GM23338 (cell line): ENCODE results near the gene THSD8. TPM values are rescaled to one million over a fixed set of nuclear protein-coding genes. Genes with fewer than 3 reads are reported as not detected.

Experiments used
- CREB1 ChIP-seq: fragments of 250-450 bp; sonication (Bioruptor Pico); IDR thresholded peaks from 2 replicates; pipeline ENCODE4 v1.5.0; 2020; ENCODE audit warnings: low read depth, mild to moderate bottlenecking, moderate library complexity
- ETS1 ChIP-seq: IDR thresholded peaks from 2 replicates; pipeline ENCODE4 v1.6.1; 2016; ENCODE audit warnings: antibody characterized with exemption
- EZH2phosphoT487 ChIP-seq: fragments of 200-600 bp; sonication (generic); IDR thresholded peaks from one replicate; pipeline ENCODE4 v1.8.1; 2018; ENCODE audit warnings: antibody characterized with exemption; ENCODE audit not compliant: unreplicated experiment
- STAT1 ChIP-seq: IDR thresholded peaks from one replicate; pipeline ENCODE4 v1.6.1; 2016; ENCODE audit warnings: antibody characterized with exemption; ENCODE audit not compliant: unreplicated experiment
- ZNF462 ChIP-seq: fragments of 250-450 bp; sonication (Bioruptor Pico); IDR thresholded peaks from 2 replicates; pipeline ENCODE4 v1.5.0; 2020; ENCODE audit warnings: mild to moderate bottlenecking, moderate library complexity
- polyA plus RNA-seq: library from polyadenylated mRNA; unstranded; fragments of >200 nt; fragmentation: Nextera tagmentation; extraction: Ambion mirVana; gene quantifications from 2 replicates; pipeline ENCODE4 v1.2.1, GENCODE V29; 2016
- total RNA-seq: library from RNA; depleted of rRNA; stranded (reverse); fragments of >200 nt; shearing (Covaris generic); gene quantifications from 2 replicates; pipeline ENCODE4 v1.2.3, GENCODE V29; 2014
- TF ChIP-seq, protein P1 (sequence below), 2 experiments: fragments of 200-600 bp in 1 of 2; sonication (generic) in 1 of 2; conservative IDR thresholded peaks; 2 replicates each; pipeline versions ENCODE4 v1.5.1 to v1.6.1; 2016 to 2017; ENCODE audit warnings: antibody characterized with exemption in 2 of 2, low read depth in 2 of 2, mild to moderate bottlenecking in 2 of 2, moderate library complexity in 1 of 2

Gene THSD8
- total and polyA plus RNA-seq, 2 experiments from 2014 or later, result 0.38 to 38.5 TPM

- no peak for TF ChIP-seq ZNF462 (CRISPR knock-in tag)
- 0 out of 2 replicates have a peak, but pooled peaks have one; percentile 21 for TF ChIP-seq ETS1
- TF ChIP-seq, protein P1, sequence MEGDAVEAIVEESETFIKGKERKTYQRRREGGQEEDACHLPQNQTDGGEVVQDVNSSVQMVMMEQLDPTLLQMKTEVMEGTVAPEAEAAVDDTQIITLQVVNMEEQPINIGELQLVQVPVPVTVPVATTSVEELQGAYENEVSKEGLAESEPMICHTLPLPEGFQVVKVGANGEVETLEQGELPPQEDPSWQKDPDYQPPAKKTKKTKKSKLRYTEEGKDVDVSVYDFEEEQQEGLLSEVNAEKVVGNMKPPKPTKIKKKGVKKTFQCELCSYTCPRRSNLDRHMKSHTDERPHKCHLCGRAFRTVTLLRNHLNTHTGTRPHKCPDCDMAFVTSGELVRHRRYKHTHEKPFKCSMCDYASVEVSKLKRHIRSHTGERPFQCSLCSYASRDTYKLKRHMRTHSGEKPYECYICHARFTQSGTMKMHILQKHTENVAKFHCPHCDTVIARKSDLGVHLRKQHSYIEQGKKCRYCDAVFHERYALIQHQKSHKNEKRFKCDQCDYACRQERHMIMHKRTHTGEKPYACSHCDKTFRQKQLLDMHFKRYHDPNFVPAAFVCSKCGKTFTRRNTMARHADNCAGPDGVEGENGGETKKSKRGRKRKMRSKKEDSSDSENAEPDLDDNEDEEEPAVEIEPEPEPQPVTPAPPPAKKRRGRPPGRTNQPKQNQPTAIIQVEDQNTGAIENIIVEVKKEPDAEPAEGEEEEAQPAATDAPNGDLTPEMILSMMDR (conservative IDR thresholded peaks at IDR 0.05; ENCODE audit: low read depth in 2 of 2), result no peak
- no peak for TF ChIP-seq EZH2phosphoT487
- TF ChIP-seq STAT1, result no peak
- TF ChIP-seq CREB1 (CRISPR knock-in tag), result no peak
Observed at GRCh38 chr19:12789904-12790619, 11.8 kb upstream of the THSD8 start (continued).
